A673 (cell line): ENCODE results near the gene METTL1. TPM values are rescaled to one million over a fixed set of nuclear protein-coding genes. Genes with fewer than 3 reads are reported as not detected.

Source experiments
- BruUV-seq: library from RNA; stranded (reverse); fragments of 400-500 nt; replicated peaks from 2 replicates; lab custom pipeline; 2021; lab: Mats Ljungman, UMichigan
- CTCF ChIA-PET: fragments of 300-600 bp; sonication (Branson Sonifier 250); formaldehyde crosslinking; loops from one replicate; lab custom pipeline; 2022; ENCODE audit warnings: antibody characterized with exemption; lab: Charles Lee
- POLR2A ChIA-PET: fragments of 300-600 bp; sonication (Branson Sonifier 250); formaldehyde crosslinking; loops from one replicate; lab custom pipeline; 2022; ENCODE audit warnings: antibody characterized with exemption; ENCODE audit not compliant: low non-redundant PET; lab: Charles Lee
- DNase-seq: peaks from one replicate; pipeline ENCODE4 v3.0.0-alpha.2; 2015; ENCODE audit warnings: low spot score
- H3K27ac ChIP-seq: fragments of 200-600 bp; sonication (generic); 2 replicates; pipeline ENCODE4 v1.5.1; 2016; ENCODE audit warnings: mixed run types, low read depth, mild to moderate bottlenecking, mixed read lengths, antibody characterized with exemption, low read length; ENCODE audit not compliant: poor library complexity, severe bottlenecking
- H3K27me3 ChIP-seq: fragments of 200-600 bp; sonication (generic); replicated peaks from 2 replicates; pipeline ENCODE4 v1.6.1; 2017; ENCODE audit warnings: mixed run types, low read depth, mild to moderate bottlenecking, mixed read lengths, antibody characterized with exemption, low read length; ENCODE audit not compliant: insufficient read depth, poor library complexity
- H3K36me3 ChIP-seq: fragments of 200-600 bp; sonication (generic); 2 replicates; pipeline ENCODE4 v1.6.1; 2016; ENCODE audit warnings: mixed run types, mild to moderate bottlenecking, mixed read lengths, antibody characterized with exemption, low read length; ENCODE audit not compliant: insufficient read depth, poor library complexity, severe bottlenecking
- H3K4me1 ChIP-seq: fragments of 200-600 bp; sonication (generic); 2 replicates; pipeline ENCODE4 v1.6.1; 2017; ENCODE audit warnings: mixed run types, mild to moderate bottlenecking, mixed read lengths, antibody characterized with exemption, low read length; ENCODE audit not compliant: insufficient read depth, poor library complexity, severe bottlenecking
- H3K4me3 ChIP-seq: fragments of 200-600 bp; sonication (generic); 2 replicates; pipeline ENCODE4 v1.5.1; 2016; ENCODE audit warnings: low read depth, mixed run types, mild to moderate bottlenecking, mixed read lengths, low read length; ENCODE audit not compliant: poor library complexity, severe bottlenecking
- H3K9me3 ChIP-seq: fragments of 200-600 bp; sonication (generic); 2 replicates; pipeline ENCODE4 v1.6.1; 2016; ENCODE audit warnings: mixed run types, low read depth, mild to moderate bottlenecking, mixed read lengths, antibody characterized with exemption, low read length; ENCODE audit not compliant: poor library complexity, severe bottlenecking
- EZH2 ChIP-seq: fragments of 200-600 bp; sonication (generic); IDR thresholded peaks from 2 replicates; pipeline ENCODE4 v1.6.1; 2017; ENCODE audit warnings: borderline replicate concordance, low read depth, mild to moderate bottlenecking, mixed read lengths, antibody characterized with exemption, low read length; ENCODE audit not compliant: poor library complexity, severe bottlenecking
- intact Hi-C: fragments of 100-400 bp; cut with micrococcal nuclease; formaldehyde crosslinking; loops from one replicate; pipeline ENCODE4 v1.10.0; 2022; ENCODE audit not compliant: unreplicated experiment
- total RNA-seq: library from RNA; stranded (reverse); gene quantifications from 2 replicates; pipeline ENCODE4 v1.2.3, GENCODE V29; 2021
- TF ChIP-seq, protein P1 (sequence below): fragments of 300-800, 200-600 bp; sonication (generic); conservative IDR thresholded peaks from 2 replicates; pipeline ENCODE4 v1.5.1; 2017; ENCODE audit warnings: low read depth, mild to moderate bottlenecking, antibody characterized with exemption, low read length, moderate library complexity, mixed read lengths

METTL1 gene
- total RNA-seq, 1 experiment from 2014 or later, result 55.6 TPM

- H3K27me3 ChIP-seq, result peaks cover under 1% of the 10 kb centered on the region
- BruUV-seq, result no TSS peak
- H3K27ac ChIP-seq, result no peak overlapping the region
- ChIA-PET CTCF (no interaction called here), POLR2A (interaction anchor here (0.6 kb wide), 1 partner anchor 14 kb away, joined by 9 read pairs; the partner anchor contains the start of gene TSPAN31)
- intact Hi-C loops, result no loop called here
- H3K4me3 ChIP-seq, result no peak overlapping the region
- H3K9me3 ChIP-seq, result no peaks in the 10 kb centered on the region
- peaks cover 15% of the 10 kb centered on the region for H3K4me1 ChIP-seq
- TF ChIP-seq EZH2, result no peak
- TF ChIP-seq, protein P1, sequence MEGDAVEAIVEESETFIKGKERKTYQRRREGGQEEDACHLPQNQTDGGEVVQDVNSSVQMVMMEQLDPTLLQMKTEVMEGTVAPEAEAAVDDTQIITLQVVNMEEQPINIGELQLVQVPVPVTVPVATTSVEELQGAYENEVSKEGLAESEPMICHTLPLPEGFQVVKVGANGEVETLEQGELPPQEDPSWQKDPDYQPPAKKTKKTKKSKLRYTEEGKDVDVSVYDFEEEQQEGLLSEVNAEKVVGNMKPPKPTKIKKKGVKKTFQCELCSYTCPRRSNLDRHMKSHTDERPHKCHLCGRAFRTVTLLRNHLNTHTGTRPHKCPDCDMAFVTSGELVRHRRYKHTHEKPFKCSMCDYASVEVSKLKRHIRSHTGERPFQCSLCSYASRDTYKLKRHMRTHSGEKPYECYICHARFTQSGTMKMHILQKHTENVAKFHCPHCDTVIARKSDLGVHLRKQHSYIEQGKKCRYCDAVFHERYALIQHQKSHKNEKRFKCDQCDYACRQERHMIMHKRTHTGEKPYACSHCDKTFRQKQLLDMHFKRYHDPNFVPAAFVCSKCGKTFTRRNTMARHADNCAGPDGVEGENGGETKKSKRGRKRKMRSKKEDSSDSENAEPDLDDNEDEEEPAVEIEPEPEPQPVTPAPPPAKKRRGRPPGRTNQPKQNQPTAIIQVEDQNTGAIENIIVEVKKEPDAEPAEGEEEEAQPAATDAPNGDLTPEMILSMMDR, result no peak
- DNase-seq, result no peak
- H3K36me3 ChIP-seq, result peaks cover 6% of the 10 kb centered on the region
These were observed 13.1 kb downstream of the METTL1 start for GRCh38 chr12:57758552-57759359.

DNA sequence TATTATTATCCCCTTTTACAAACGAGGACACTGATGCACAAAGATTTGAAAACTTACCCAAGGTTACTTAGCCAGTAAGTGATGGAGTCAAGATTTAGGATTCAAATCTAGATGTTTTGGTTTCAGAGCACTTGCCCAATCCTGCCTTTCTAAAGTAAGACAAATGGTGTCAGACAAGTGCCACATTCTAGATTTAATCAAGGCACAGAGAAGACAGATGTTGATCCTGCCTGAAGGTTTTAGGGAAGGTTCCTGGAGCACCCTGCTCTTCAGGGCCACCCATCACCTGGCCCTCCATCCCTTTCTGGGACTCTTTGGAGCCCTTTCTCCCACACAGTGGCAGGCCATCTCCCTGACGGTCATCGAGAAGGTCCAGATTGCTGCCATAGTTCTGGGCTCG is 14.1 kb downstream of the METTL1 start:
- Histone ChIP-seq H3K36me3 (peaks cover 6% of the 10 kb centered on the region), H3K4me1 (peaks cover 24% of the 10 kb centered on the region), H3K9me3 (no peaks in the 10 kb centered on the region), H3K27ac (no peak overlapping the region), H3K4me3 (no peak overlapping the region), H3K27me3 (no peaks in the 10 kb centered on the region)
- no TSS peak for BruUV-seq
- ChIA-PET CTCF (no interaction called here), POLR2A (no interaction called here)
- intact Hi-C loops, result no loop called here
- TF ChIP-seq, protein P1, result no peak
- no peak for DNase-seq

- CTCF ChIA-PET, result interaction anchor here (0.6 to 1.9 kb wide), 3 partner anchors 9 to 15 kb away, joined by 3 to 10 read pairs (median 4); partner anchors contain the start of genes CYP27B1 and METTL1
- H3K9me3 ChIP-seq, result no peaks in the 10 kb centered on the region
- H3K27me3 ChIP-seq, result no peaks in the 10 kb centered on the region
- BruUV-seq, result no TSS peak
- H3K36me3 ChIP-seq, result peaks cover 6% of the 10 kb centered on the region
- peak overlapping the region; percentile 60 for H3K4me3 ChIP-seq
- POLR2A ChIA-PET, result interaction anchor here (0.6 to 0.7 kb wide), 2 partner anchors 28 to 189 kb away, joined by 4 to 17 read pairs; no protein-coding TSS in a partner anchor
- H3K27ac ChIP-seq, result no peak overlapping the region
- peaks cover 26% of the 10 kb centered on the region for H3K4me1 ChIP-seq
- TF ChIP-seq, protein P1, result peak; percentile 73
- no peak for TF ChIP-seq EZH2
- intact Hi-C loops, result no loop called here
- no peak for DNase-seq
These were observed 15.2 kb downstream of the METTL1 start for GRCh38 chr12:57756406-57757341.
